ES-I3 (cell line): ENCODE measurements around the gene IQCH.
"Not testable (repeated sequence)": the region's sequence is repeated elsewhere in the genome, so short reads cannot be mapped to it uniquely, and the experiment has no call there.

Experiments
- H3K36me3 ChIP-seq: 2 replicates; pipeline ENCODE4 v1.6.1; 2013; ENCODE audit warnings: mild to moderate bottlenecking, low read length, control low read depth, moderate library complexity; ENCODE audit not compliant: insufficient read depth
- H3K4me1 ChIP-seq: 2 replicates; pipeline ENCODE4 v1.6.1; 2013; ENCODE audit warnings: mild to moderate bottlenecking, control low read depth, low read length; ENCODE audit not compliant: insufficient read depth
- H3K9ac ChIP-seq: 2 replicates; pipeline ENCODE4 v1.6.1; 2013; ENCODE audit warnings: low read depth, mild to moderate bottlenecking, low read length, moderate library complexity
- H3K9me3 ChIP-seq: 2 replicates; pipeline ENCODE4 v1.6.1; 2013; ENCODE audit warnings: mild to moderate bottlenecking, low read length, moderate library complexity; ENCODE audit not compliant: control insufficient read depth, insufficient read depth

Gene IQCH

GRCh38 chr15:67415181-67415580 lies 160.6 kb downstream of the IQCH start:
- no peaks in the 10 kb centered on the region for H3K36me3 ChIP-seq
- H3K9ac ChIP-seq = no peak overlapping the region
- no peaks in the 10 kb centered on the region for H3K9me3 ChIP-seq
- H3K4me1 ChIP-seq = peaks cover 4% of the 10 kb centered on the region

- Histone ChIP-seq H3K9me3 (no peaks in the 10 kb centered on the region), H3K36me3 (no peaks in the 10 kb centered on the region), H3K9ac (no peak overlapping the region), H3K4me1 (peaks cover 4% of the 10 kb centered on the region)
These were observed 162.3 kb downstream of the IQCH start for GRCh38 chr15:67416891-67417290.

GRCh38 chr15:67419705-67420104 lies 165.1 kb downstream of the IQCH start:
- no peaks in the 10 kb centered on the region for H3K9me3 ChIP-seq
- H3K36me3 ChIP-seq = no peaks in the 10 kb centered on the region
- peaks cover 4% of the 10 kb centered on the region for H3K4me1 ChIP-seq
- H3K9ac ChIP-seq = no peak overlapping the region

GRCh38 chr15:67420137-67420536 lies 165.6 kb downstream of the IQCH start:
- Histone ChIP-seq H3K36me3 (no peaks in the 10 kb centered on the region), H3K9ac (no peak overlapping the region), H3K9me3 (no peaks in the 10 kb centered on the region), H3K4me1 (peaks cover under 1% of the 10 kb centered on the region; the same call in 1 of the 2 replicates)

DNA sequence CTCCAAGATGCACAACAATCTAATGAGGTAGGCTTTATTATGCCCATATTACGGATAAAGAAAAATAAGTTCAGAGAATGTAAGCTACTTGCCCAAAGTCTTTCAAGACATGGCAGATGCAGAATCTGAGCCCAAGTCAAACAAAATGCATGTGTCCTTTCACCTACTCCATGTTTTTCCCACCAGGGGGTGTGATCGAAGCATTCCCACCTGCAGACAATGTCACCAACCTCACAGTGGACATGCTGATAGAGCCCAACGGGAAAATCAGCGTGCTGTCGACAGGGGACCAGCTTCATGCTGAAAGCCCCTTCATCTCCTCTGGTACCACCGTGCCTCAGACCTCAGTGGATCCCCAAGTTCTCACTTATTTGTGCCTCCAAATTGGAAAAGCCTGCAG lies 166.5 kb downstream of the IQCH start:
- no peaks in the 10 kb centered on the region for H3K36me3 ChIP-seq
- no peaks in the 10 kb centered on the region for H3K4me1 ChIP-seq
- H3K9ac ChIP-seq = no peak overlapping the region
- no peaks in the 10 kb centered on the region for H3K9me3 ChIP-seq

- H3K9me3 ChIP-seq = no peaks in the 10 kb centered on the region
These were observed 167.7 kb downstream of the IQCH start for GRCh38 chr15:67422296-67422695.

DNA sequence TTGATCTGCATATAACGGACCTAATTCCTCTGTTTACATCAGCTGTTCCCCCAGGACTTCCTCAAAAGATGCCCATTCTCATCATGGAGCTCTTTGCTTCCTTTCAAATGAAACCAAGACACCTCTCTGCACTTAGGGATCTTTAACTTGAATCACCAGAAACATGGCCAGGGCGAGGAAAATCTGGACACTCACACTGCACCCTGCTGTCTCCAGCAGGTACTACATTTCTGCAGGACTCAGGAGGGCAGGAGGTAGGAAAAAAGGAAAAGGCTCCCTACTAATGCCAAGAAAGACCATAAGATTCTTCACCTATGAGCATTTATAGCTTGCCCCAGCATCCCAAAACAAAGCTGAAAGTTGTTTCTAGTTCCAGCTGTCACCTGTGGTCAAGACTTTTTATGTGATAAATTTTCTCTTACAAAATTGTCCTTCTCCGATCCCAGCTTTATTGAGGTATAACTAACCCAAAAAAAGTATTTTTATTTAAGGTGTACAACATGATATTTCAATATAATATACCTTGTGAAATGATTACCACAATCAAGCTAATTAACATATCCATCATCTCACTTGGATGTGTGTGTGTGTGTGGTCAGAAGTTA lies 179.0 kb downstream of the IQCH start:
- Histone ChIP-seq H3K4me1 (peaks cover 9% of the 10 kb centered on the region; the same call in 1 of the 2 replicates), H3K9me3 (no peaks in the 10 kb centered on the region), H3K9ac (no peak overlapping the region)

More at GRCh38 chr15:67422296-67422695, 167.7 kb downstream of the IQCH start:
- H3K9ac ChIP-seq = no peak overlapping the region
- H3K4me1 ChIP-seq = no peaks in the 10 kb centered on the region
- H3K36me3 ChIP-seq = no peaks in the 10 kb centered on the region

DNA sequence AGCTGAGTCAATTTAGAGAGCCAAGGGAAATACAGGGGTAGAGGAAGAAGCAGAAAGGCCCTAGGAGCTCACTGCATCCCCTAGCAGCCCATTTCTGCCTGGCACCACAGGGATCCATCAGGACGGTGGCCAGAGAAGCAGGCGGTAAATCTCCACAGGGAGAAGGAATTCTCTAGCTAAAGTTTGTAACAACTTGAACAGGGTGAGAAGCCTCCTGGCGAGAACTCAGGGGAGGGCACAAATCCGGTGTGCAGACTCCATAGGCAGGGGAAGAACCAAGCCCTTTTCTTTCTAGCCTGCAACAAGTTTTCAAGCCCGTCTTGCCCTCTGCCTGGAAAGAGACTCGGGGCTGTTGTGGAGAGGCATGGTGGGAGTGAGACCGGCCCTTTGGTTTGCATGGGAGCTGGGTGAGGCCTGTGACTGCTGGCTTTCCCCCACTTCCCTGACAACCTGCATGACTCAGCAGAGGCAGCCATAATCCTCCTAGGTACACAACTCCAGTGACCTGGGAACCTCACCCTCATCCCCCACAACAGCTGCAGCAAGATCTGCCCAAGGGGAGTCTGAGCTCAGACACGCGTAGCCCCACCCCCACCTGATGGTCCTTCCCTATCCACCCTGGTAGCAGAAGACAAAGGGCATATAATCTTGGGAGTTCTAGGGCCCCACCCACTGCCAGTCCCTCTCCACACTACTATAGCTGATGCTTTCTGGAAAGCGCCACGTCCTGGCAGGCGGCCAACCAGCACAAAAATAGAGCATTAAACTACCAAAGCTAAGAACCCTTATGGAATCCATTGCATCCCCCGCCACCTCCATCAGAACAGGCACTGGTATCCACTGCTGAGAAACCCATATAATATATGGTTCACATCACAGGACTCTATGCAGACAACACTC lies 182.0 kb downstream of the IQCH start:
- H3K9me3 ChIP-seq, H3K36me3 ChIP-seq, H3K4me1 ChIP-seq, H3K9ac ChIP-seq: not testable (repeated sequence)

More for the DNA sequence above, 179.0 kb downstream of the IQCH start:
- no peaks in the 10 kb centered on the region for H3K36me3 ChIP-seq

DNA sequence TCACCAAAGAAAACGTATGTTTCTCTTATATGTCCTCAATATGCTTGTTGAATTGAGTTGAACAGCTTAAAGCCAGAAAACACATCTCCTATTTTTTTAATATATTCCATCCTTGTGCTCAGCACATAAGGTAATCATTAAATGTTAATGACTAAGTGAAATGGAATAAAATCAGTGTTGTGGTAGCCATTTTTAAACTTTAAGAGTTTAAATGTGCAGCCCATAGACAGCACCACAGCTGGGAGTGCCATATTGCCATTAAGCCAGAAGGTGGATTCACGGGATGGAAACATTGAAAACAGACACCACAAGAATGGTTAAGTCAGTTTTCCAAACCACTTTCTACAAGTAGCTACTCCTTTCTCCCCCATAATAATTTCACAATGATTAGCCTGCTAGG lies 189.5 kb downstream of the IQCH start:
- H3K36me3 ChIP-seq = no peaks in the 10 kb centered on the region
- no peaks in the 10 kb centered on the region for H3K9me3 ChIP-seq
- H3K9ac ChIP-seq = no peak overlapping the region
- H3K4me1 ChIP-seq = no peaks in the 10 kb centered on the region

DNA sequence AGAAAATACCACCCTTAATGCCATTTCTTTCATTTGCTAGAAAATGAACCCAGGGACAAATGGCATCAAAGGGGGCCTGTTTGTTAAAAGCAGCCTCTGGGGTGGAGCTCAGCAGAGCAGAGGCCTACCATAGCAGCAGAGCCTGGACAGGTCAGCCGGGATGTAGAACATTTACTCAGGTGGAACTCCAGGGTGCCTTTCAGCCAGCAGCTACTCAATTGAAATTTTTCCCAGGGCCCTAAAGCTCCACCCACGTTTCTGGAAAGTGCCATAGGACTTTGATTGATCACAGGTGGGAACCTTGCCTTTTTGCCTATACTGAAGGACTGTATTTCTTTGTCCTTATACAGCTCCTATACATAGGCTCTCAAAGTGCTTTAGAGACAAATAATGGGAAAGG lies 191.9 kb downstream of the IQCH start:
- H3K9me3 ChIP-seq = no peaks in the 10 kb centered on the region
- H3K4me1 ChIP-seq = no peaks in the 10 kb centered on the region
- H3K36me3 ChIP-seq = no peaks in the 10 kb centered on the region
- H3K9ac ChIP-seq = no peak overlapping the region

DNA sequence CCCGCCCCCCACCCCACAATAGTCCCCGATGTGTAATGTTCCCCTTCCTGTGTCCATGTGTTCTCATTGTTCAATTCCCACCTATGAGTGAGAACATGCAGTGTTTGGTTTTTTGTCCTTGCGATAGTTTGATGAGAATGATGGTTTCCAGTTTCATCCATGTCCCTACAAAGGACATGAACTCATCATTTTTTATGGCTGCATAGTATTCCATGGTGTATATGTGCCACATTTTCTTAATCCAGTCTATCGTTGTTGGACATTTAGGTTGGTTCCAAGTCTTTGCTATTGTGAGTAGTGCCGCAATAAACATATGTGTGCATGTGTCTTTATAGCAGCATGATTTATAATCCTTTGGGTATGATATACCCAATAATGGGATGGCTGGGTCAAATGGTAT lies 193.8 kb downstream of the IQCH start:
- not testable (repeated sequence) for H3K9ac ChIP-seq, H3K9me3 ChIP-seq, H3K36me3 ChIP-seq, H3K4me1 ChIP-seq

DNA sequence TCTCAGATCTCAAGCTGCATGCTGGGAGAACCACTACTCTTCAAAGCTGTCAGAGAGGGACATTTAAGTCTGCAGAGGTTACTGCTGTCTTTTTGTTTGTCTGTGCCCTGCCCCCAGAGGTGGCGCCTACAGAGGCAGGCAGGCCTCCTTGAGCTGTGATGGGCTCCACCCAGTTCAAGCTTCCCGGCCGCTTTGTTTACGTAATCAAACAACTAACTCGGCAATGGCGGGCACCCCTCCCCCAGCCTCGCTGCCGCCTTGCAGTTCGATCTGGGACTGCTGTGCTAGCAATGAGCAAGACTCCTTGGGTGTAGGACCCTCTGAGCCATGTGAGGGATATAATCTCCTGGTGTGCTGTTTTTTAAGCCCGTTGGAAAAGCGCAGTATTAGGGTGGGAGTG lies 199.1 kb downstream of the IQCH start:
- not testable (repeated sequence) for H3K36me3 ChIP-seq, H3K9ac ChIP-seq

GRCh38 chr15:67456677-67457529 lies 202.3 kb downstream of the IQCH start:
- Histone ChIP-seq H3K9ac (no peak overlapping the region), H3K9me3 (no peaks in the 10 kb centered on the region), H3K36me3 (no peaks in the 10 kb centered on the region), H3K4me1 (no peaks in the 10 kb centered on the region)

More for the DNA sequence above, 199.1 kb downstream of the IQCH start:
- not testable (repeated sequence) for H3K9me3 ChIP-seq, H3K4me1 ChIP-seq

- Histone ChIP-seq H3K9me3 (no peaks in the 10 kb centered on the region), H3K9ac (no peak overlapping the region), H3K36me3 (no peaks in the 10 kb centered on the region), H3K4me1 (no peaks in the 10 kb centered on the region)
These were observed 203.9 kb downstream of the IQCH start for GRCh38 chr15:67458331-67459029.
